NOMO-1 treated with DMSO at 0.1 percent for 48 hours (cell line): ENCODE measurements around the gene SORCS1.

Experiments used
- DNase-seq: peaks from one replicate; lab custom pipeline; 2025; ENCODE audit not compliant: unreplicated experiment; lab: John Stamatoyannopoulos, UW

SORCS1 gene

DNA sequence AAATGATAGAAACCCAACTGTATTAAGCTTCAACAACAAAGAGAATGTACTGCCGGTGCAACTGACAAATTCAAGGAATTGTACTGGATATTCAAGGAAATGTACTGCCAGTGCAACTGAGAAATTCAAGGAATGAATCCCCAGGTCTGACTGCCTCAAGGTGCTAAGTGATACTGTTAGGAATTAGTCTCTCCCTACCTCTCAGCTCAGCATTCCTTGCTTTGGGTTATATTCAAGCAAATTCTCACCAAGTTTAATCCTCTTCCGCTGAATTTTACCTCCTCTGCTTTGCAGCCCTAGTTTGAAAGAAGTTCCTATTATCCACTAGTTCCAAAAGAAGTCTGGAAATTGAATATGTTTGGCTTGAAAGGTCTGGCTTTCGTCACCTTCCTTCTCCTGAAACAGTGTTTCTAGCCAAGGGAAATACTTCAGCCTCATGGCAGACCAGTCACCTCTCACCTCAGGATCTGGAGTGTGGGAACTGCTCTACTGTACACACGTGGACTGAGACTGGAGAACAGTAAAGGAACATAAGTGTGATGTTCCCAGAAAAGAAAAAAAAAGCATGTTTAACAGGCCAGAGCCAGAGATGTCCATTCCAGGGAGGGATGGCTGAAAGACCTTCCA is 60.4 kb downstream of the SORCS1 start:
- no peak for DNase-seq

GRCh38 chr10:107103174-107104025 is 61.1 kb downstream of the SORCS1 start:
- no peak for DNase-seq

DNA sequence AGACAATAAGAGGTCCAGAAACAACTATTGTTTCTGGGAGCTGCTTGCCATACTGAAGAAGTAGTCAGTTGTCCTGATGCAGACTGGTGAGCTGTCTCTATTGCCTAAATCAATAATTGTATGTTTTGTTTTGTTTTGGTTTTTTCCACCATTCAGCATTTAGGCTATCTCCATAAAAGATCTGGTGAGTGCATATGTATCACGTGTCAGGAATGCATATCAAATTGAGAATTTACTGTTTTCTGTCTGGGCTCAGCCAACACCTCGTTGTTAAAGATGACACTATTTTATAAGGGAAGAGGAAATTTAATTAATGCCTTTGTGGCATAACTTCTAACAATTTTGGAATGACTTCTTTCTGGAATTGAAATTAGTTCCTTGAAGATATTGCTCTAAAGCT is 66.2 kb downstream of the SORCS1 start:
- no peak for DNase-seq

GRCh38 chr10:107094824-107095522 is 69.5 kb downstream of the SORCS1 start:
- DNase-seq = no peak

- no peak for DNase-seq
These were observed 72.2 kb downstream of the SORCS1 start for GRCh38 chr10:107092321-107092720.

DNA sequence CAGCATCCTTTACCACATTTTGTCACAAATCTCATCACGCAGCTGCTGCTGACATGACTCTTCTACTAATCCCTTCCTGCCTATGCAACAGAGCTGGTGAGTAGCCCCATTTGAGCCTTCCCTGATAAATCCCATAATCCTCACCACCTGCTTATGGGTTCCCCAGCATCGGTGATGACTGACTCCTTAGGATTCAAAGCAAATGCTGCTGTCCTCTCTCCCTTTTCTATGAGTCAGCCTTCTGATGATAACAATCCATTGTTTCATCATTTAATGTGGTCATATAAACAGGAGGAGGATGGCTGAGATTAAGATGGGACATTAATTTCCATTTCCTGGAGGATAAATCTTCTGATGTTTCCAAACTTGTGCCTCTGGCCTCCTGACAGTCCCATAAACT is 73.4 kb downstream of the SORCS1 start:
- no peak for DNase-seq

- DNase-seq = no peak
These were observed 78.6 kb downstream of the SORCS1 start for GRCh38 chr10:107085665-107086525.

- no peak for DNase-seq
These were observed 81.0 kb downstream of the SORCS1 start for GRCh38 chr10:107083388-107084009.

GRCh38 chr10:107081644-107082043 is 82.9 kb downstream of the SORCS1 start:
- peak; percentile 52 for DNase-seq

DNA sequence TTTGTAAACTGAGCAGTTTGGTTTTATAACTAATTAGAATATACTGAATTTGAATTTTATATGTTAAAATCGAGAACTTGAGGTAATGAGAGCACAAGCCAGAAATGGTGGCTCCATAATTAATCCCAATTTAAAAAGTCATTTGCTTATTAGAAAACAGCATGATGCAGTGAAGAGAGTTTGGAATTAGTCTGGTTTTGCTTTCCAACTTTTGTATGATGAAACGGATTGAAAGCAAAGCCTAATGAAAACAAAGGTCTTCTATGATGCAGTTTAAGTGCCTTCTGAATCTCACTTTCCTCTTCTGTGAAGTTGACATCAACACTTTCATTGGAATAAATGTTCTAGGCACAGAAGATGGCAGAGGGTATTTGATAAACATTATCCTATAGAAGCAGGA is 89.4 kb downstream of the SORCS1 start:
- no peak for DNase-seq

- no peak for DNase-seq
These were observed 91.7 kb downstream of the SORCS1 start for GRCh38 chr10:107072786-107073185.

GRCh38 chr10:107072028-107072427 is 92.5 kb downstream of the SORCS1 start:
- no peak for DNase-seq

- no peak for DNase-seq
These were observed 93.2 kb downstream of the SORCS1 start for GRCh38 chr10:107071301-107071700.

DNA sequence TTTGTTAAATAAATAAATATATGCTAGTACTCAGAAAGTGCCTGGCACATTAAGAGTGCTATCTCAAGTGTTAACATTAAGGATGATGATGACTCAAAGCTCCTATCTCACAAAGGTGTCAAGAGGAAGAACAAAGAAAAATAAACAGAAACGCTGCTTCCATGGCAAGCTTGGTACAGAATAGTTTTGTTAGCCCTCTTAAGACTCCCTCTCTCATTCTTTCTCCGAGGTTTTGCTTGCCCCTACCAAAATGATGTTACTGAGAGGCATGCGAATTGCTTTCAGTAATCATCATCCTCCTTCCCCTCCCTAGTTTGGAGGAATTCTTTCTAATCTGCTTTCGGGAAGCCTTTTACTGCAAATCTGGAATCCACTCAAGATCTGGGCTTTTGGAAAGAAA is 96.7 kb downstream of the SORCS1 start:
- no peak for DNase-seq

GRCh38 chr10:107064075-107064474 is 100.4 kb downstream of the SORCS1 start:
- DNase-seq = no peak

DNA sequence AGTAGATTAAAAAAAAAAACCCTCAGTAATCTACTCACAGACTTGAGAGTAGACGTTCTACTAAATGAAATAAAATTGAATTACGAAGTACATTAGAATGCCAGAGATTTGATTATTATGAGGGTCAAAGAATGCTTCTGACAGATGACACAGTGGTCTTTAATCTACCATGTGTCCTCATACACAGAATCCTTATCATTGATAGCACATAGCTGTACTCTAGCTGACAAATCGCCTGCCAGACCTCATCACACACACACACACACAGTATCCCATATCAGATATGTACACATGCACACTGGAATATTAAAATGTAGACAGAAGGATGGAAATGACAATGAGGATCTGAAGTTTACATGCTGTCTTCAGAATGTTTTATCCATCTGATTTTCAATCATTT is 104.6 kb downstream of the SORCS1 start:
- no peak for DNase-seq

- DNase-seq = no peak
These were observed 105.3 kb downstream of the SORCS1 start for GRCh38 chr10:107059068-107059804.

DNA sequence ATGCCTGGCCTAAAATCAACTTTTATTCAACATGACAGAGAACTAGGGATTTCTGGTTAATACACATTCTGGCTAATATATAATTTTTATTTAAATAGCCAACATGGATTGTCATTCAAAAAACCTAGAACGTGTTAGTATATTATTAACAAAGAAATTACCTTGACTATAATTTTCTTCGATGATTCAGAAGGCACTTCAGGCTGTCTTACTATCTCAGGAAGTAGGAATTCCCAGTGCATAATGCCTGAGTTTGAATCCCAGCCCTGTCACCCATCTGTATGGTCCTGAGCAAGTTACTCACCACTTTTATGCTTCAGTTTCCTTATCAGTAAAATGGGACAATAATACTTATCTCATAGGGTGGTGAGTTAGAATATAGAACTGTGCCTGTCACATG is 106.2 kb downstream of the SORCS1 start:
- DNase-seq = no peak

GRCh38 chr10:107056182-107056581 is 108.3 kb downstream of the SORCS1 start:
- no peak for DNase-seq
